Stimulated activated CD8-positive, alpha-beta memory T cell treated with anti-CD3 and anti-CD28 coated beads, Interleukin-4, amount 100 ng/mL, for 48 hours (primary cell): ENCODE results near the gene TAF4.
"Not testable (repeated sequence)": the region's sequence is repeated elsewhere in the genome, so short reads cannot be mapped to it uniquely, and the experiment has no call there.

ENCODE experiments used
- DNase-seq: peaks from one replicate; pipeline ENCODE4 v3.0.0-alpha.2; 2020

Gene TAF4

GRCh38 chr20:62080249-62080990 is 14.7 kb upstream of the TAF4 start:
- no peak for DNase-seq

GRCh38 chr20:62079166-62079565 is 13.5 kb upstream of the TAF4 start:
- DNase-seq = no peak

- DNase-seq = no peak
Observed at GRCh38 chr20:62073323-62073722, 7.6 kb upstream of the TAF4 start.

- DNase-seq = not testable (repeated sequence)
Observed at GRCh38 chr20:62071669-62072430, 6.2 kb upstream of the TAF4 start.

GRCh38 chr20:62069741-62070216 is 4.1 kb upstream of the TAF4 start:
- no peak for DNase-seq

GRCh38 chr20:62068997-62069396 is 3.3 kb upstream of the TAF4 start:
- DNase-seq = no peak

GRCh38 chr20:62067547-62068260 is 2.0 kb upstream of the TAF4 start:
- DNase-seq = no peak

- peak; percentile 54 for DNase-seq
Observed at GRCh38 chr20:62066983-62067433, 1.3 kb upstream of the TAF4 start.

- DNase-seq = peak; percentile 64
Observed at GRCh38 chr20:62066339-62066982, 780 bp upstream of the TAF4 start.

GRCh38 chr20:62064770-62065673 is 659 bp downstream of the TAF4 start:
- DNase-seq = peak; percentile 39

GRCh38 chr20:62063981-62064769 is 1.5 kb downstream of the TAF4 start:
- no peak for DNase-seq

GRCh38 chr20:62063315-62063980 is 2.2 kb downstream of the TAF4 start:
- DNase-seq = no peak

GRCh38 chr20:62062661-62063314 is 2.9 kb downstream of the TAF4 start:
- no peak for DNase-seq

GRCh38 chr20:62061851-62062423 is 3.7 kb downstream of the TAF4 start:
- DNase-seq = no peak

- no peak for DNase-seq
Observed at GRCh38 chr20:62060631-62061541, 4.8 kb downstream of the TAF4 start.

GRCh38 chr20:62059920-62060630 is 5.6 kb downstream of the TAF4 start:
- no peak for DNase-seq

- no peak for DNase-seq
Observed at GRCh38 chr20:62059401-62059800, 6.3 kb downstream of the TAF4 start.

GRCh38 chr20:62058941-62059340 is 6.7 kb downstream of the TAF4 start:
- no peak for DNase-seq
